Heart left ventricle (tissue), 16 donors: ENCODE results near the gene KCNJ16. TPM values are rescaled to one million over a fixed set of nuclear protein-coding genes. Genes with fewer than 3 reads are reported as not detected.

Source experiments
- ATAC-seq, 4 donors: fragments of 200-7000 bp; cut with Tn5 transposase; one replicate each; pipeline ENCODE4 v1.9.1; 2020 to 2022; ENCODE audit warnings: moderate library complexity in 4 of 4, mild to moderate bottlenecking in 3 of 4, moderate number of reproducible peaks in 1 of 4
- DNase-seq, 5 donors: peaks; one replicate each; pipeline ENCODE4 v3.0.0-alpha.2; 2020
- H3K27ac ChIP-seq, 12 donors: fragments of 200-600 bp; sonication (generic) in 4 of 12; one replicate each; pipeline versions ENCODE4 v1.5.0 to v1.8.0; 2016 to 2022; ENCODE audit warnings: mild to moderate bottlenecking in 2 of 12
- H3K27me3 ChIP-seq, 9 donors: fragments of 200-600 bp; sonication (generic) in 2 of 9; one replicate each; pipeline versions ENCODE4 v1.5.1 to v1.8.0; 2016 to 2022; ENCODE audit warnings: mild to moderate bottlenecking in 3 of 9
- H3K36me3 ChIP-seq, 9 donors: fragments of 200-600 bp; sonication (generic) in 2 of 9; one replicate each; pipeline versions ENCODE4 v1.5.0 to v1.8.0; 2018 to 2022; ENCODE audit warnings: mild to moderate bottlenecking in 2 of 9
- H3K4me1 ChIP-seq, 12 donors: fragments of 200-600 bp; sonication (generic) in 4 of 12; one replicate each; pipeline versions ENCODE4 v1.5.0 to v1.8.0; 2016 to 2022; ENCODE audit warnings: mild to moderate bottlenecking in 3 of 12
- H3K4me3 ChIP-seq, 12 donors: fragments of 200-600 bp; sonication (generic) in 4 of 12; one replicate each; pipeline versions ENCODE4 v1.5.0 to v1.8.0; 2017 to 2022; ENCODE audit warnings: mild to moderate bottlenecking in 9 of 12, moderate library complexity in 4 of 12
- H3K9me3 ChIP-seq, 12 donors: fragments of 200-600 bp; sonication (generic) in 4 of 12; one replicate each; pipeline versions ENCODE4 v1.5.0 to v1.8.0; 2016 to 2022; ENCODE audit warnings: mild to moderate bottlenecking in 1 of 12
- POLR2A ChIP-seq, 2 donors: fragments of 450-650 bp; IDR thresholded peaks; one replicate each; pipeline ENCODE4 v1.6.1; 2017; ENCODE audit warnings: antibody characterized with exemption in 2 of 2, mild to moderate bottlenecking in 2 of 2, moderate library complexity in 2 of 2
- WGBS, 4 donors: extraction: QIAGEN DNeasy Blood & Tissue Kit in 2 of 4; methylation state at CpG; one replicate each; pipeline versions ENCODE4 v1.1.5 to v1.1.7; 2013 to 2018; 5-methylcytosine and 5-hydroxymethylcytosine counted together
- intact Hi-C, 10 donors: fragments of 100-400 bp; cut with DNase I; formaldehyde crosslinking; loops; one replicate each; pipeline versions ENCODE4 v1.11.1 to v1.14.2; 2022
- polyA plus RNA-seq, 2 donors: library from polyadenylated mRNA; stranded (reverse); fragments of 200-250 nt; gene quantifications; one replicate each; pipeline ENCODE4 v1.2.3, GENCODE V29; 2013
- total RNA-seq, 9 donors: library from RNA; depleted of rRNA in 2 of 9; stranded (reverse); fragments of >200 nt in 2 of 9; fragmentation: NEBNext Ultra II Directional in 3 of 9; extraction: Animal tissue kit (Norgen Biotek cat#: 25700) in 3 of 9; gene quantifications; one replicate each; pipeline versions ENCODE4 v1.1.0 to v1.2.4, GENCODE V29; 2016 to 2023
- TF ChIP-seq, protein P1 (sequence below), 12 donors: fragments of 200-600 bp; sonication (generic) in 4 of 12; IDR thresholded peaks; one replicate each; pipeline versions ENCODE4 v1.5.0 to v1.8.0; 2018 to 2022; ENCODE audit warnings: antibody characterized with exemption in 12 of 12, mild to moderate bottlenecking in 5 of 12
- donor health status: ischemic (EF 13 %, LVEDD 7.1; RV severe dilation, severe dysfunction).
- donor health status: healthy with polysubstance abuse.
- donor health status: DM: no; HTN: yes; CAD: no.
- donor health status: DM: no; HTN: no; CAD: no.
- donor health status: ischemic (EF 25% LVEDD 6.9; RV normal size, moderate dysfunction).
- donor health status: ischemic (EF 25% LVEDD 5.7; RV mildly dilated, moderate dysfunction).
- donor health status: healthy.
- donor health status: DM: yes; HTN: yes; CAD: no.
- donor health status: ischemic (EF 35%, LVEDD 5.7; RV mildly dilated, moderate dysfunction).
- donor health status: nonischemic (EF 11% LVEDD 7.7; RV severe dilation, severe dysfunction).
- donor health status: DM: yes; HTN: yes; CAD: no.
- donor health status: PGD.
- donor health status: ischemic (EF 29% LVEDD 5.4; RV normal size, mild dysfunction).
- donor health status: nonischemic (EF 23%, LVEDD 6.1; RV moderate dilation, normal function).

The KCNJ16 gene
- total and polyA plus RNA-seq, 11 donors = 0.04 to 0.34 TPM; not detected in 9

DNA sequence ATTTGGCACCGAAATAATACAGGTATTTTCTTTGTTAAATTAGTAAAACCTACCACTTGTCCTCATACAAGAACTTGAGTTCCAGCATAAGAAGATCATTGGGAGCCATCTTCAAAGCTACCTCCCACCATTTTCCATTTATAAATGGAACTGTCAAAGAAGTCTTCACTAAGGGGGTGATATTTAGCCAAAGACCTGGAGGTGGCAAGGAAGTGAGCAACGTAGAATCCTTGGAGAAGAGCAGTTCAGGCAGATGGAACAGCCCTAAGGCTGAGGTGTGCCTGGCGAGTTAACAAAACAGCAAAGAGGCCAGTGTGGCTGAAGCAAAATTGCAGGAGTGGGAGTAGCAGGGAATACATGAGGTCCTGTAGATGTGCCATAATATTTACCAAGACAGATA, 1.8 kb downstream of the KCNJ16 start:
- Histone ChIP-seq H3K27ac (no peak overlapping the region), H3K9me3 (no peaks in the 10 kb centered on the region), H3K36me3 (no peaks in the 10 kb centered on the region), H3K4me1 (peaks cover 0 to 11% (median 0%) of the 10 kb centered on the region in 12 donors), H3K4me3 (no peak overlapping the region), H3K27me3 (no peaks in the 10 kb centered on the region)
- ATAC-seq (no peak), DNase-seq (no peak)
- TF ChIP-seq POLR2A (IDR thresholded peaks at IDR 0.05) = no peak
- TF ChIP-seq, protein P1, sequence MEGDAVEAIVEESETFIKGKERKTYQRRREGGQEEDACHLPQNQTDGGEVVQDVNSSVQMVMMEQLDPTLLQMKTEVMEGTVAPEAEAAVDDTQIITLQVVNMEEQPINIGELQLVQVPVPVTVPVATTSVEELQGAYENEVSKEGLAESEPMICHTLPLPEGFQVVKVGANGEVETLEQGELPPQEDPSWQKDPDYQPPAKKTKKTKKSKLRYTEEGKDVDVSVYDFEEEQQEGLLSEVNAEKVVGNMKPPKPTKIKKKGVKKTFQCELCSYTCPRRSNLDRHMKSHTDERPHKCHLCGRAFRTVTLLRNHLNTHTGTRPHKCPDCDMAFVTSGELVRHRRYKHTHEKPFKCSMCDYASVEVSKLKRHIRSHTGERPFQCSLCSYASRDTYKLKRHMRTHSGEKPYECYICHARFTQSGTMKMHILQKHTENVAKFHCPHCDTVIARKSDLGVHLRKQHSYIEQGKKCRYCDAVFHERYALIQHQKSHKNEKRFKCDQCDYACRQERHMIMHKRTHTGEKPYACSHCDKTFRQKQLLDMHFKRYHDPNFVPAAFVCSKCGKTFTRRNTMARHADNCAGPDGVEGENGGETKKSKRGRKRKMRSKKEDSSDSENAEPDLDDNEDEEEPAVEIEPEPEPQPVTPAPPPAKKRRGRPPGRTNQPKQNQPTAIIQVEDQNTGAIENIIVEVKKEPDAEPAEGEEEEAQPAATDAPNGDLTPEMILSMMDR (IDR thresholded peaks at IDR 0.05) = no peak
- intact Hi-C loops = loop anchor here in 1 of 10 donors (10.0 kb wide), 1 partner anchor 58 kb away; no protein-coding TSS in a partner anchor
- 64 to 81% (median 65%) methylated on average over 3 of the region's 3 CpGs for WGBS, 4 donors

DNA sequence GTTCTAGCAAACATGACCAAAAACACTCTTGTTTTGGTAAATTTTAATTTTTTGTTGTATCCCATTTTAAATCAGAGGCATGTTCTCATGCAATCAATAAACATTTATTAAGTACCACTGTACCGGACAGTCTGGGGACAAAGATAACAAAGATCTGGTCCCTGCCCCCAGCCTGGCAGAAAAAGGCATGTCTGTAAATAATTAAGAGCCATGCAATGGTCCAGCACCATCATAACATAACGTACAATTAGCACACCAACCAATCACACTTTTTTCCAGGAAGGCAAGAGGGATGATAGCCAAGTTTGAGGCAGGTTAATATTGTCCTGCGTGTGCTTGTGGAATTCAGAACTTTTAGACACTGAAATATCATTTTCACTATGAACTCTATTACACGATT, 3.5 kb downstream of the KCNJ16 start:
- Histone ChIP-seq H3K9me3 (no peaks in the 10 kb centered on the region), H3K27ac (no peak overlapping the region), H3K36me3 (no peaks in the 10 kb centered on the region), H3K4me3 (no peak overlapping the region), H3K27me3 (no peaks in the 10 kb centered on the region), H3K4me1 (peaks cover 0 to 11% (median 0%) of the 10 kb centered on the region in 12 donors)
- intact Hi-C loops = loop anchor here in 1 of 10 donors (10.0 kb wide), 1 partner anchor 56 kb away; no protein-coding TSS in a partner anchor
- DNase-seq (no peak), ATAC-seq (no peak)
- TF ChIP-seq POLR2A (IDR thresholded peaks at IDR 0.05) = no peak
- TF ChIP-seq, protein P1 (IDR thresholded peaks at IDR 0.05) = no peak
- WGBS, 4 donors = 47 to 79% (median 57%) methylated on average over 4 of the region's 4 CpGs

DNA sequence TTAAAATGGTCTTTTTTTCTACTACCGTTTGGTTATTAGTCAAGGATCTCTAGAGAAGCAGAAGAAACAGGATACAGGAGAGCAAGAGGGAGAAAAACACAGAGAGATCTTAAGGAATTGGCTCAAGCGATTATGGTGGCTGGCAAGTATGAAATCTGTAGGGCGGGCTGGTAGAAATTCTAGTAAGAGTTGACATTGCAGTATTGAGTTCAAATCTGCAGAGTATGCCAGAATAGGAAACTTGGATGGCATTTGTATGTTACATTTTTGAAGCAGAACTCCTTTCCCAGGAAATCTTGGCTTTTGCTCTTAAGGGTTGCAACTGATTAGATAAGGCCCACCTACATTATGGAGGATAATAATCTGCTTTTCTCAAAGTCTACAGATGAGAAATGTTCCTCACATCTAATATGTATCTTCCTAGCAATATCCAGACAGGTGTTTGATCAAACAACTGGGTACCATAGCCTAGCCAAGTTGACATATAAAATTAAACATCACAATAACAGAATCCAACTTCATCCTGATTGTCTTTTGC, 4.0 kb downstream of the KCNJ16 start:
- Histone ChIP-seq H3K9me3 (no peaks in the 10 kb centered on the region), H3K4me3 (no peak overlapping the region), H3K4me1 (peaks cover 0 to 11% (median 0%) of the 10 kb centered on the region in 12 donors), H3K27ac (no peak overlapping the region), H3K27me3 (no peaks in the 10 kb centered on the region), H3K36me3 (no peaks in the 10 kb centered on the region)
- WGBS, 4 donors = 86 to 95% (median 90%) methylated on average over 3 of the region's 3 CpGs
- TF ChIP-seq, protein P1 (IDR thresholded peaks at IDR 0.05) = no peak
- no peak for TF ChIP-seq POLR2A (IDR thresholded peaks at IDR 0.05)
- intact Hi-C loops = loop anchor here in 1 of 10 donors (10.0 kb wide), 1 partner anchor 56 kb away; no protein-coding TSS in a partner anchor
- no peak for ATAC-seq
- DNase-seq = no peak

DNA sequence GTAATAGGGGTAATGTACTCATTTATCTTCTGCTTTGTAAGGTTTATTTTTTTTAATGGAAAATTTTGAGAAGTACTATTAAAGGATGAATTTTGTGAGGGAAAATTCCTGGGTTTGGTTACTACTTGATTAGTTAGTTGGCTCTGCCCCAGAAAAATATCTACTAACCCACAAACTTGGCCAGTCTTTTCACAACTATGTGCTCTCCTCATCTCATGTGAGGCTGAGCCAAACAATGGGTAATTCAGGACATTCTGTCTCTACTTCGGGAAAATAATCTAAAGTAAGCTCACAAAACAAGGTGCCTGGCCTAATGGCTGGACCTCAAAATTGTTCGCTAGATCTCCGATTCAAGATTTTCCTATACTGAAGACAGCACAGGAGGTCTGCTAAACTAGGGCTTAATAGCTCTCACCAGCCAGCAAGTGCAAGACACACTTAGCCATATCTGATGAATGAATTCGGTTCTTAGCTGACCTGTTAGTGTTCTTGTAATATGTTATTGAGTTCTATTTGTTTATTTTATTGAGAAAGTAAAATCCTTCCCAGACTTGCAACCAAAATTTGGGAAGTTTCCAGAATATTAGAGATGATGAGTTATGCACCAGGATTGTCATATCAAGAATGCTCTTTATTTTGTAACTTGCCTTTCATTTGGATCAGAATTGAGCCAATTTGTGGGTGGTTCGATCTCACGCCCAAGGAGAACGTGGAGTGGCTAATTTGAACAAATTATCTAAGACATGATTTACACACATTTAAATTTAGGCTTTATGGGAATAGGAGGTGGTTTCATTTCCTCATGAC, 5.7 kb downstream of the KCNJ16 start:
- Histone ChIP-seq H3K27me3 (no peaks in the 10 kb centered on the region), H3K27ac (no peak overlapping the region), H3K4me1 (peaks cover 0 to 11% (median 0%) of the 10 kb centered on the region in 12 donors), H3K4me3 (no peak overlapping the region), H3K9me3 (no peaks in the 10 kb centered on the region), H3K36me3 (no peaks in the 10 kb centered on the region)
- no peak for DNase-seq
- WGBS, 4 donors = 64 to 76% (median 69%) methylated on average over 7 of the region's 7 CpGs
- TF ChIP-seq, protein P1 (IDR thresholded peaks at IDR 0.05) = no peak
- no peak for TF ChIP-seq POLR2A (IDR thresholded peaks at IDR 0.05)
- peak in 2 of 4 donors; percentile 9 to 32 for ATAC-seq
- intact Hi-C loops = no loop called here
